Stimulated activated CD8-positive, alpha-beta memory T cell treated with anti-CD3 and anti-CD28 coated beads, Interleukin-15, amount 100 ng/mL, for 24 hours (primary cell): ENCODE data around the gene CCDC66.
"Not testable (repeated sequence)": the region's sequence is repeated elsewhere in the genome, so short reads cannot be mapped to it uniquely, and the experiment has no call there.

Experiments
- DNase-seq: peaks from one replicate; pipeline ENCODE4 v3.0.0-alpha.2; 2020; ENCODE audit warnings: low read depth

CCDC66 gene

DNA sequence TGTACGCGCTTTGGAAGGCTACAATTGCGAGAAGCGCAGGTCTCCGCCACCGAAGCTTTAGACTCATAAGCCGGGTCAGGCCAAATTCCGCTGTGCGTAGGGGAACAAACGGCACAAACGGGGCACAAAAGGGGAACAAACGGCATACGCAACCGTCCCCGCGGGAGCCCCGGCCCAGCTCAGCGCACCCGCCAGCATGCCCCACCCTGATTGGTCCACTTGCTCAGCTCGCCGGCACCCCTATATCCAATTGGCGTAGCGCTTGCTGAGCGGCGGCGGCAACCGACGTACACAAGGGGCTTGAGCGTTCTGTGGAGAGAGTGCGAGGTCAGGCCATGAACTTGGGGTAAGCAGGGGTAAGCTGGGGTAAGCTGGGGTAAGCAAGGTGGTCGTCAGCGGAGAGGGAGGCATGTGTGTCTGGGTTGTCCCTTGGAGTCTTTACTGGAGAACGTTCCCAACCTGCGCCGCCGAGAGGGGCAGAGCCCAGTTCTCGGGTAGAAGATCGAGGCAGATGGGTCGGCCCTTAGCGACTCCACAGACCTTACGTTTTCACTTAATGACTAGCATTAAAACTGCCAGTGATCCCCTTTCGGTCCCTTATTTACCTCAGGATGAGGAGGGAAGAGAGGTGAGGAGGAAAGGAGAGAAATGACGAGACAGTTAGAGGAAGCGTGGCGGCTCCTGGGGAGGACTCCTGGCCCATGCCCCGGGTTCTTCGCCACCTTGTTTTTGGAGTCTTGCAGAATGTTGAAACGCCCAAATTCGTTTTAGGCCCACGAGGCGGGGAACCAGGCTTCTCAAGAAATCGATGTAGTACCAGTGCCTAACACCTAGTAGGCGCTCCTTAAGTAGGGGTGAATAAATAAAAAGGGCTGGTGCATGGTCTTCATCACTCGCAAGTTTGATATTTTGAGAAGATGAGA is at the start of gene CCDC66:
CCDC66 (plus strand) TSS at position 268 of the 923 bp plus-strand sequence; CDS start at position 336, 68 bp downstream.
- peak; percentile 74 for DNase-seq

- no peak for DNase-seq
Observed at GRCh38 chr3:56519641-56520040, 37.3 kb upstream of the CCDC66 start.

GRCh38 chr3:56522374-56522773 is 34.6 kb upstream of the CCDC66 start:
- no peak for DNase-seq

- DNase-seq = no peak
Observed at GRCh38 chr3:56525291-56525690, 31.7 kb upstream of the CCDC66 start.

DNA sequence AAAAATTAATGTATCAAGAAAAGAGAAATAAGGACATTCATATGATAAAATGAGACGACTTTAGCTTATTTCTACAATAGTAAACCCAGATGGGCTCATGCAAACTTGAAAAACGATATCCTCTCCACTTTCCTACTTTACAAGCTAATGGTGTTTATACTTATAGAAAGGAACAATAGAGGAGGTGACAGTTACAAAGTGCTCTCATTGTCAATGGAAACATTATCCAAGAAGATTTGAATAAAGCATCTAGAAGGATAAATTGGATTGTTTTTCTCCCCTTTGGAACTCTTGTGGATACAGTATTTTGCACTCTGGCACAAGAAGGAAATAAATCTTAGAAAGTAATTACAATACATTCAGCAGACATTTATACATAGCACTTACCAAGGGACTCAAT is 20.2 kb upstream of the CCDC66 start:
- DNase-seq = no peak

- DNase-seq = no peak
Observed at GRCh38 chr3:56547486-56547885, 9.5 kb upstream of the CCDC66 start.

DNA sequence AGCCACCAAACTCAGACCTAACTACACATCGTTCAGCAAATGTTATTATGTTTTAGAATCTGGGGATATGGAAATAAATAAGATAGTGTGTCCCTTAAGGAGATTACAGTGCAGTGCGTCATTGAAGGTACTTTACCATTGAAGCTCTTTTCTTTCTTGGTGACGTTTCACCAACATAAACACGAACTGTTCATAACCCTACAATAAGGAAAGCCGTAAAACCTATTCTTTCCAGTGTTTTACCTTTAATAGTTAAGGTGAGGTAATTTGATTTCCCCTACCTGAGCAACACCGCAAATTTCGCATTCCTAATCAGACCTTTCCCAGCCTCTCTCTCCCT is 826 bp downstream of the CCDC66 start:
- no peak for DNase-seq

DNA sequence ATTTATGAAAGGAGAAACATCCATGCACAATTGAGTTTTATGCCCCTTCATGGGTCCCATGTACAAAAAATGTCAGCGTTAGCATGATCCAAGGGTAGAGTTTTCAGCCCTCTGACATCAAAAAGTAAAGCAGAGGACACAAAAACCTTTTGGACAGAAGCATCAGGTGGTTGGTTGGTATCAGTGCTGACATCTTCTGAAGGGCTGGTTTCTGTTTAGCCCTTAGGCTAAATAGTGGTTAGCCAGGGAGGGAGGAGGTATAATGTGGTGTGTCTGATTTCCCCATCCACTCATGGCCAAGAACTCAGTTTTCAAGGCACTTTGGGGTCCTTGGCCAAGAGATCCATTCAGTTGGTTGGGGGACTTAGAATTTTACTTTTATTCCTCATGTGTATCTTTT is 16.5 kb downstream of the CCDC66 start:
- no peak for DNase-seq

DNA sequence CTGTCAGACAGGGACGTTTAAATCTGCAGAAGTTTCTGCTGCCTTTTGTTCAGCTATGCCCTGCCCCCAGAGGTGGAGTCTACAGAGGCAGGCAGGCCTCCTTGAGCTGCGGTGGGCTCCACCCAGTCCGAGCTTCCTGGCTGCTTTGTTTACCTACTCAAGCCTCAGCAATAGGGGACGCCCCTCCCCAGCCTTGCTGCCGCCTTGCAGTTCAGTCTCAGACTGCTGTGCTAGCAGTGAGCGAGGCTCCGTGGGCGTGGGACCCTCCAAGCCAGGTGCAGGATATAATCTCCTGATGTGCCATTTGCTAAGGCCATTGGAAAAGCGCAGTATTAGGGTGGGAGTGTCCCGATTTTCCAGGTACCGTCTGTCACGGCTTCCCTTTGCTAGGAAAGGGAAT is 25.0 kb downstream of the CCDC66 start:
- not testable (repeated sequence) for DNase-seq

GRCh38 chr3:56584275-56584674 is 27.3 kb downstream of the CCDC66 start:
- DNase-seq = not testable (repeated sequence)

GRCh38 chr3:56590814-56591213 is 33.8 kb downstream of the CCDC66 start:
- DNase-seq = no peak

GRCh38 chr3:56591262-56591661 is 34.3 kb downstream of the CCDC66 start:
- DNase-seq = no peak

GRCh38 chr3:56593455-56594158 is 36.6 kb downstream of the CCDC66 start:
- DNase-seq = no peak

- DNase-seq = no peak
Observed at GRCh38 chr3:56595975-56596840, 39.2 kb downstream of the CCDC66 start.

DNA sequence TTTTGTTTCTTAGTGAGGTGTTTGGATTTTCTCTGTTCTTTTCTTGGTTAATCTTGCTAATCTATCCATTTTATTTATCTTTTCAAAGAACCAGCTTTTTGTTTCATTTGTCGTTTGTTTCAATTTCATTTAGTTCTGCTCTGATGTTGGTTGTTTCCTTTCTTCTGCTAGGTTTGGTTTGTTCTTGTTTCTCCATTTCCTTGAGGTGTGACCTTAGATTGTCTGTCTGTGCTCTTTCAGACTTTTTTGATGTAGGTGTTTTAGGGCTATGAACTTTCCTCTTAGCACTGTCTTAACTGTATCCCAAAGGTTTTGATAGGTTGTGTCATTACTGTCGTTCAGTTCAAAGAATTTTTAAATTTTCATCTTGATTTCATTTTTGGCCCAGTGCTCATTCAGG is 51.5 kb downstream of the CCDC66 start:
- not testable (repeated sequence) for DNase-seq

DNA sequence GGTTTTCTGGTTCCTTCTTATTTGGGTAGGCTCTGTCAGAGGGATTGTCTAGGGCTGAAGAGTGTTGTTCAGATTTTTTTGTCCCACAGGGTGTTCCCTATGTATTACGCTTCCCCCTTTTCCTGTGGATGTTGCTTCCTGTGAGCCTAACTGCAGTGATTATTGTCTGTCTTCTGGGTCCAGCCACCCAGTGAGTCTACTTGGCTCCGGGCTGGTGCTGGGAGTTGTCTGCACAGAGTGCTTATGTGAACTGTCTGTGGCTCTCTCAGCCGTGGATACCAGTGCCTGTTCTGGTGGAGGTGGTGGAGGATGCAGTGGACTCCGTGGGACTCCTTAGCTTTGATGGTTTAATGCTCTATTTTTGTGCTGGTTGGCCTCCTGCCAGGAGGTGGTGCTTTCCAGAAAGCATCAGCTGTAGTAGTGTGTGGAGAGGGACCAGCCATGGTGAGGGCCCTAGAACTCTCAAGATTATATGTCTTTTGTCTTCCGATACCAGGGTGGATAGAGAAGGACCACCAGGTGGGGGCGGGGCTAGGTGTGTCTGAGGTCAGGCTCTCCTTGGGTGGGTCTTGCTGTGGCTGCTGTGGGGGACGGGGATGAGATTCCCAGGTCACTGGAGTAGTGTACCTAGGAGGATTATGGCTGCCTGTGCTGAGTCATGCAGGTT is 53.8 kb downstream of the CCDC66 start:
- DNase-seq = no peak

DNA sequence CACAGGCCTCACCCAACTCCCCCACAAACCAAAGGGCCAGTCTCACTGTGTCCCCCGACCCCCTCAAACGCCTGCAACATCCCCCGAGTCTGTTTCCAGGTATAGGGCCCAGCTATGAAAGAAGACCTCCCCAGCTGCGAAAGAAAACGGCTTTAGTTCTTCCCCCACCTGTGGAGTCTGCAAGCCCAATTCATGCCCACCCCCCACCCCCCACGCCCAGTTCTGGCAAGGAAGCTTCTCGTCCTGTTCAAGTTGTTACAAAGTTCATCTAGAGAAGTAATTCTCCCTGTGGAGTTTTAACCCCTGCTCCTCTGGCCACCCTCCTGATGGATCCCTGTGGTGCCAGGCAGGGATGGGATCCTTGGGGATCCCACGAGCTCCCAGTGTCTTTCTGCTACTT is 54.4 kb downstream of the CCDC66 start:
- no peak for DNase-seq

DNA sequence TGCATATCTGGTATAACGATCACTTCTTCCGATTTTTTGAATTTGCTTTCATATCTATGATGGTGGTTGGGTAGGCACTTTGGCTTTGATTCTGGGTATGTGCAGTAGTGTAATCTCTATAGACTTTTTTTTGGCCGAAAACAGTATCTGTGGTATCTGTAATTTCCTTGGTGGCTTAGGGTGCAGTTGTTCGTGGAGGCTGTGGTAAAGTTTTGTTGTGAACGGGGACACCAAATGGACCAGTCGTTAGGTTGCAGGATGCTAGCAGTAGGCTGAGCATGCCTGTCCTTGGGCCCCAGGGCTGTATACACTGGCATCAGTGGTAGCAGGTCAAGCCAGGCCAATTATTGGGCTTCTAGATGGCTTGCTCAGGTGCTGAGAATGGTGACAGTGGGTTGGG is 55.2 kb downstream of the CCDC66 start:
- no peak for DNase-seq

GRCh38 chr3:56613016-56613415 is 56.0 kb downstream of the CCDC66 start:
- DNase-seq = no peak

- DNase-seq = no peak
Observed at GRCh38 chr3:56616478-56617006, 59.6 kb downstream of the CCDC66 start.

DNA sequence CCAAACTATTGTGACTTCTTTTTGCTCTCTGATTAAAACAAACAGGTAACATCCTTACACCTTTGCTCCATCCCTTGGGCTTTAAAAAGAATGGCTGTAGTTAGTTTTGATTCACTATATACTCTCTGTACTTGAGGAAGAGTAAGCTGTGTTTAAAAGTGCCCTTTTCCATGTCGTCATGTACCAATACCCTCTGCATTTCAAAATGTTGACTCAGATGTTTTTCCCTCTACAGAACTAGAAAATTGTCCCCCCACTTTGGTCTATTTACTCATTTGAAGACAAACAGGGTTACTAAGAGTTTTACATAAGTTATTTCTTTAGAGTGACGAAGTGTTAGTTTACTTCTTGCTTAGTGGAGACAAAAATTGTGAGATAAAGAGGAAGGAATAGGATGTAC is 63.4 kb downstream of the CCDC66 start:
- DNase-seq = no peak

- no peak for DNase-seq
Observed at GRCh38 chr3:56621681-56622080, 64.7 kb downstream of the CCDC66 start.
